HepG2 (cell line): ENCODE measurements around the gene ACSF3. TPM values are rescaled to one million over a fixed set of nuclear protein-coding genes. Genes with fewer than 3 reads are reported as not detected.

Experiments
- ATAD3A ChIP-seq: sonication (generic); formaldehyde crosslinking; IDR thresholded peaks from 2 replicates; pipeline ENCODE4 v1.4.0; 2020; ENCODE audit warnings: missing genetic modification reagents
- DMAP1 ChIP-seq: IDR thresholded peaks from 2 replicates; pipeline ENCODE4 v1.6.1; 2016
- FOXP4 ChIP-seq: sonication (generic); formaldehyde crosslinking; IDR thresholded peaks from 2 replicates; pipeline ENCODE4 v1.4.0; 2020; ENCODE audit warnings: missing genetic modification reagents
- GATAD1 ChIP-seq: IDR thresholded peaks from 2 replicates; pipeline ENCODE4 v1.6.1; 2016; ENCODE audit warnings: missing genetic modification reagents, missing compliant biosample characterization
- KLF16 ChIP-seq, 2 experiments: sonication (generic) in 1 of 2; formaldehyde crosslinking in 1 of 2; IDR thresholded peaks; 2 replicates each; pipeline versions ENCODE4 v1.6.1 to v1.8.0; 2016 to 2023; ENCODE audit warnings: missing genetic modification reagents in 2 of 2, missing compliant biosample characterization in 1 of 2
- PAXIP1 ChIP-seq: sonication (generic); formaldehyde crosslinking; conservative IDR thresholded peaks from 2 replicates; pipeline ENCODE4 v1.4.0; 2020; ENCODE audit warnings: mild to moderate bottlenecking, missing genetic modification reagents, moderate library complexity
- SMAD3 ChIP-seq: sonication (generic); formaldehyde crosslinking; IDR thresholded peaks from 2 replicates; pipeline ENCODE4 v1.4.0; 2020; ENCODE audit warnings: missing genetic modification reagents
- SRY ChIP-seq: sonication (generic); formaldehyde crosslinking; IDR thresholded peaks from 2 replicates; pipeline ENCODE4 v1.8.0; 2022; ENCODE audit warnings: mild to moderate bottlenecking, missing genetic modification reagents
- USF2 ChIP-seq, 2 experiments: sonication (generic) in 1 of 2; formaldehyde crosslinking in 1 of 2; IDR thresholded peaks; 2 replicates each; pipeline versions ENCODE4 v1.5.1 to v1.6.1; 2011 to 2020; ENCODE audit warnings: borderline replicate concordance in 1 of 2, low read depth in 1 of 2, low read length in 1 of 2, mild to moderate bottlenecking in 1 of 2, missing genetic modification reagents in 1 of 2, moderate library complexity in 1 of 2
- YEATS2 ChIP-seq: sonication (generic); formaldehyde crosslinking; IDR thresholded peaks from 2 replicates; pipeline ENCODE4 v1.4.0; 2020; ENCODE audit warnings: missing genetic modification reagents, borderline replicate concordance
- ZFX ChIP-seq: sonication (generic); formaldehyde crosslinking; IDR thresholded peaks from 2 replicates; pipeline ENCODE4 v1.4.0; 2020; ENCODE audit warnings: mild to moderate bottlenecking, low read depth, missing genetic modification reagents, moderate library complexity
- ZFY ChIP-seq: sonication (generic); formaldehyde crosslinking; IDR thresholded peaks from 2 replicates; pipeline ENCODE4 v1.4.0; 2020; ENCODE audit warnings: missing genetic modification reagents
- ZNF333 ChIP-seq: sonication (generic); formaldehyde crosslinking; IDR thresholded peaks from 2 replicates; pipeline ENCODE4 v1.4.0; 2020; ENCODE audit warnings: mild to moderate bottlenecking, missing genetic modification reagents, borderline replicate concordance
- ZNF543 ChIP-seq: sonication (generic); formaldehyde crosslinking; IDR thresholded peaks from 2 replicates; pipeline ENCODE4 v1.4.0; 2020; ENCODE audit warnings: mild to moderate bottlenecking, missing genetic modification reagents
- ZNF709 ChIP-seq: sonication (generic); formaldehyde crosslinking; IDR thresholded peaks from 2 replicates; pipeline ENCODE4 v1.5.0; 2020; ENCODE audit warnings: mild to moderate bottlenecking, missing genetic modification reagents
- polyA plus RNA-seq, 8 experiments: library from polyadenylated mRNA; depleted of rRNA in 3 of 8; stranded (reverse) in 7 of 8; unstranded in 1 of 8; fragments of >200 nt; fragmentation: Illumina TruSeq in 4 of 8; extraction: Trizol in 4 of 8; gene quantifications; 2 replicates each; pipeline versions ENCODE4 v1.2.1 to v1.2.3, GENCODE V29; 2011 to 2016; ENCODE audit warnings: low read depth in 4 of 8, missing spikeins in 1 of 8, mixed read lengths in 1 of 8; ENCODE audit not compliant: insufficient read depth in 1 of 8
- total RNA-seq, 5 experiments: library from RNA; depleted of rRNA; stranded (reverse); fragments of >200 nt; fragmentation: Illumina TruSeq; extraction: Trizol; gene quantifications; 2 replicates each; pipeline ENCODE4 v1.2.3, GENCODE V29; 2016; ENCODE audit warnings: low read depth in 1 of 5

Gene ACSF3
- total and polyA plus RNA-seq, 2 of the 13 experiments (the other 11 are each of a cell fraction or from before 2014, with no cell fraction given) = 14.9 to 30.6 TPM

GRCh38 chr16:89090669-89091426 lies 2.8 kb upstream of the ACSF3 start (continued):
- TF ChIP-seq USF2 (IDR thresholded peaks at IDR 0.05; ENCODE audit: low read depth, low read length) (peak; percentile 60), USF2 (CRISPR knock-in tag; IDR thresholded peaks at IDR 0.05; ENCODE audit: borderline replicate concordance) (no peak; the same call in 1 of the 2 replicates), SRY (CRISPR knock-in tag) (no peak), PAXIP1 (CRISPR knock-in tag) (peak; percentile 31; the same call in 1 of the 2 replicates), YEATS2 (CRISPR knock-in tag) (peak; percentile 41; the same call in 1 of the 2 replicates), SMAD3 (CRISPR knock-in tag) (peak; percentile 25; the same call in 1 of the 2 replicates), ZFY (CRISPR knock-in tag) (peak; percentile 35; the same call in 1 of the 2 replicates), ZFX (CRISPR knock-in tag) (peak; percentile 69), GATAD1 (CRISPR knock-in tag) (no peak), ATAD3A (CRISPR knock-in tag) (no peak), ZNF543 (CRISPR knock-in tag) (0 out of 2 replicates have a peak, but pooled peaks have one; percentile 3), ZNF333 (CRISPR knock-in tag) (0 out of 2 replicates have a peak, but pooled peaks have one; percentile 12), ZNF709 (CRISPR knock-in tag) (0 out of 2 replicates have a peak, but pooled peaks have one; percentile 7), KLF16 (CRISPR knock-in tag; IDR thresholded peaks at IDR 0.05) (0 out of 4 replicates have a peak, but pooled peaks of 1 of the 2 experiments have one; percentile 8), FOXP4 (CRISPR knock-in tag) (peak; percentile 23; the same call in 1 of the 2 replicates), DMAP1 (CRISPR knock-in tag) (0 out of 2 replicates have a peak, but pooled peaks have one; percentile 36)
